ENCODE results near the gene SP140.

DNA sequence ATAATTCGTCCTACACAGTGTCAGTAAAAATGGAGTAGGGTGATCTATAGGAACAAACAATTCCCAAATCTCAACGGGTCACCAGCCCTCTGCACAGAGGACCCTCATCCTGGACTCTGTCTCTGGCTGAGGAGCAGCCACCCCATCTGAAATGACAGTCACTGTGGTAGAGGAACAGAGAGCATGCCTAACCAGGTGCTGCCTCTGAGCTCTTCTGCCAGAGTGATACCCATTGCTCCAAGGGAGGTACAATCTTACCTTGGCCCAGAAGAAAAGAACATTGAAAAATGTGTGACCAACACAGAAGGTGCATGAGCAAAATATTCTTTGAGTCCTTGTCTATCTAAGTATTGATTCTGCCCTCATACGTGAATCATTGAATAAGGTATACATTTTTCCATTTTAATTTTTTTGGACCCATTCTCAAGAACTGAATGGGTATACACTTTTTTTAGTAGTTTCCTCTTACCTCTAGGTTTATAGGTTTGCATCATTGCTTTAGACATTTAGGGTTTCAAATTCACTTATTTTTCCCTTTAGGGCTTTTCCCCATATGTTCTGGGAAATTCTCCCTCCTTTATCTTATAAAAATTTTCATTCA is 8.7 kb downstream of the SP140 start:
- TF ChIP-seq BHLHE40 (IDR thresholded peaks at IDR 0.05; ENCODE audit: borderline replicate concordance) (no peak), NFRKB (IDR thresholded peaks at IDR 0.05) (no peak), FOXK2 (IDR thresholded peaks at IDR 0.05) (no peak), L3MBTL2 (conservative IDR thresholded peaks at IDR 0.05) (no peak), HDGF (IDR thresholded peaks at IDR 0.05; ENCODE audit: borderline replicate concordance) (no peak), TARDBP (IDR thresholded peaks at IDR 0.05) (no peak), SUZ12 (IDR thresholded peaks at IDR 0.05) (no peak), ZNF384 (IDR thresholded peaks at IDR 0.05) (no peak)
